IMR-90 (cell line): ENCODE measurements around the gene SATB2. TPM values are rescaled to one million over a fixed set of nuclear protein-coding genes. Genes with fewer than 3 reads are reported as not detected.

ENCODE experiments used
- ATAC-seq: fragments of 200-7000 bp; cut with Tn5 transposase; 2 replicates; pipeline ENCODE4 v1.9.1; 2020; ENCODE audit warnings: low read depth, mild to moderate bottlenecking, moderate library complexity
- BruUV-seq: library from RNA; stranded (reverse); fragments of 400-500 nt; replicated peaks from 2 replicates; lab custom pipeline; 2021; lab: Mats Ljungman, UMichigan
- CTCF ChIA-PET: fragments of 300-600 bp; formaldehyde crosslinking; extraction: SDS; loops from one replicate; lab custom pipeline; 2021; ENCODE audit warnings: antibody characterized with exemption; lab: Yijun Ruan, JAX
- POLR2A ChIA-PET: fragments of 300-600 bp; sonication (Branson Sonifier 250); formaldehyde crosslinking; loops from one replicate; lab custom pipeline; 2022; ENCODE audit warnings: antibody characterized with exemption; ENCODE audit not compliant: unreplicated experiment; lab: Charles Lee
- DNase-seq: peaks from one replicate; pipeline ENCODE4 v3.0.0; 2013
- H2AFZ ChIP-seq: replicated peaks from 2 replicates; pipeline ENCODE3; 2013; ENCODE audit warnings: low read length, mild to moderate bottlenecking; ENCODE audit not compliant: poor library complexity
- H2AK5ac ChIP-seq: 2 replicates; pipeline ENCODE4 v1.6.1; 2013; ENCODE audit warnings: low read depth, low read length, inconsistent platforms
- H2AK9ac ChIP-seq: replicated peaks from 2 replicates; pipeline ENCODE3; 2013; ENCODE audit warnings: mild to moderate bottlenecking, low read depth, low read length, moderate library complexity; ENCODE audit not compliant: poor library complexity
- H2BK120ac ChIP-seq: 2 replicates; pipeline ENCODE4 v1.6.1; 2013; ENCODE audit warnings: low read depth, low read length, inconsistent platforms
- H2BK15ac ChIP-seq: 3 replicates; pipeline ENCODE4 v1.6.1; 2013; ENCODE audit warnings: low read depth, low read length, inconsistent platforms
- H2BK20ac ChIP-seq: 2 replicates; pipeline ENCODE4 v1.6.1; 2013; ENCODE audit warnings: low read depth, mild to moderate bottlenecking, inconsistent platforms, low read length, moderate library complexity
- H2BK5ac ChIP-seq: 2 replicates; pipeline ENCODE4 v1.6.1; 2013; ENCODE audit warnings: mild to moderate bottlenecking, low read depth, low read length, inconsistent platforms; ENCODE audit not compliant: poor library complexity, severe bottlenecking
- H3K14ac ChIP-seq: replicated peaks from 2 replicates; pipeline ENCODE4 v1.6.1; 2013; ENCODE audit warnings: low read depth, low read length, inconsistent platforms
- H3K18ac ChIP-seq: 2 replicates; pipeline ENCODE4 v1.6.1; 2013; ENCODE audit warnings: low read depth, low read length, control low read depth
- H3K23ac ChIP-seq: 2 replicates; pipeline ENCODE4 v1.6.1; 2013; ENCODE audit warnings: low read depth, low read length, inconsistent platforms
- H3K27ac ChIP-seq: 2 replicates; pipeline ENCODE4 v1.5.1; 2013; ENCODE audit warnings: mild to moderate bottlenecking, control low read depth, low read length; ENCODE audit not compliant: insufficient read depth
- H3K27me3 ChIP-seq: 2 replicates; pipeline ENCODE4 v1.6.1; 2013; ENCODE audit warnings: low read length; ENCODE audit not compliant: control insufficient read depth, insufficient read depth
- H3K36me3 ChIP-seq: 2 replicates; pipeline ENCODE4 v1.6.1; 2013; ENCODE audit warnings: low read length, mixed read lengths; ENCODE audit not compliant: control insufficient read depth, insufficient read depth
- H3K4ac ChIP-seq: 2 replicates; pipeline ENCODE4 v1.6.1; 2013; ENCODE audit warnings: low read depth, low read length, inconsistent platforms
- H3K4me1 ChIP-seq: 2 replicates; pipeline ENCODE4 v1.6.1; 2013; ENCODE audit warnings: low read length, mixed read lengths; ENCODE audit not compliant: control insufficient read depth, insufficient read depth
- H3K4me2 ChIP-seq: 2 replicates; pipeline ENCODE4 v1.6.1; 2013; ENCODE audit warnings: low read depth, mild to moderate bottlenecking, control low read depth, low read length, moderate library complexity
- H3K4me3 ChIP-seq: 2 replicates; pipeline ENCODE4 v1.5.1; 2013; ENCODE audit warnings: low read depth, mild to moderate bottlenecking, control low read depth, low read length, moderate library complexity; ENCODE audit not compliant: insufficient read depth
- H3K56ac ChIP-seq: 2 replicates; pipeline ENCODE4 v1.6.1; 2013; ENCODE audit warnings: low read length, inconsistent platforms; ENCODE audit not compliant: insufficient read depth; ENCODE audit errors: extremely low read depth
- H3K79me1 ChIP-seq, 2 experiments: 2 replicates each; pipeline ENCODE4 v1.6.1; 2013; ENCODE audit warnings: low read length in 2 of 2, inconsistent platforms in 1 of 2, low read depth in 1 of 2
- H3K9ac ChIP-seq: 2 replicates; pipeline ENCODE4 v1.6.1; 2013; ENCODE audit warnings: low read depth, low read length, control low read depth
- H3K9me1 ChIP-seq: 2 replicates; pipeline ENCODE4 v1.6.1; 2013; ENCODE audit warnings: low read length, inconsistent platforms; ENCODE audit not compliant: insufficient read depth
- H3K9me3 ChIP-seq: 2 replicates; pipeline ENCODE4 v1.6.1; 2013; ENCODE audit warnings: low read length; ENCODE audit not compliant: control insufficient read depth, insufficient read depth
- H4K20me1 ChIP-seq: 2 replicates; pipeline ENCODE4 v1.6.1; 2013; ENCODE audit warnings: low read length, inconsistent platforms; ENCODE audit not compliant: insufficient read depth
- H4K5ac ChIP-seq: 2 replicates; pipeline ENCODE4 v1.6.1; 2013; ENCODE audit warnings: mild to moderate bottlenecking, low read depth, low read length, control low read depth
- H4K8ac ChIP-seq, 2 experiments: 2 replicates each; pipeline ENCODE4 v1.6.1; 2013; ENCODE audit warnings: low read depth in 2 of 2, low read length in 2 of 2, control low read depth in 1 of 2, inconsistent platforms in 1 of 2
- H4K91ac ChIP-seq: 2 replicates; pipeline ENCODE4 v1.6.1; 2013; ENCODE audit warnings: low read depth, low read length, inconsistent platforms; ENCODE audit not compliant: insufficient read depth
- BHLHE40 ChIP-seq: fragments of 150-350 bp; IDR thresholded peaks from 2 replicates; pipeline ENCODE4 v1.6.1; 2016; ENCODE audit warnings: mild to moderate bottlenecking, low read depth, low read length
- CEBPB ChIP-seq: IDR thresholded peaks from 2 replicates; pipeline ENCODE4 v1.6.1; 2012; ENCODE audit warnings: low read depth, low read length, improper control_type of control experiment
- CHD1 ChIP-seq: IDR thresholded peaks from 2 replicates; pipeline ENCODE4 v1.6.1; 2012; ENCODE audit warnings: low read depth, low read length, improper control_type of control experiment
- FOS ChIP-seq: fragments of 150-350 bp; IDR thresholded peaks from 2 replicates; pipeline ENCODE4 v1.6.1; 2016; ENCODE audit warnings: low read depth, low read length
- MAFK ChIP-seq: IDR thresholded peaks from 2 replicates; pipeline ENCODE4 v1.6.1; 2012; ENCODE audit warnings: low read depth, low read length, improper control_type of control experiment
- MXI1 ChIP-seq: IDR thresholded peaks from 2 replicates; pipeline ENCODE4 v1.6.1; 2012; ENCODE audit warnings: low read depth, mild to moderate bottlenecking, low read length, moderate library complexity, borderline replicate concordance
- NFE2L2 ChIP-seq: fragments of 150-350 bp; IDR thresholded peaks from 2 replicates; pipeline ENCODE4 v1.6.1; 2016; ENCODE audit warnings: low read depth, mild to moderate bottlenecking, low read length
- POLR2A ChIP-seq: IDR thresholded peaks from 2 replicates; pipeline ENCODE4 v1.6.1; 2012; ENCODE audit warnings: mild to moderate bottlenecking, low read depth, low read length
- RAD21 ChIP-seq: IDR thresholded peaks from 2 replicates; pipeline ENCODE4 v1.6.1; 2012; ENCODE audit warnings: low read length, improper control_type of control experiment
- RCOR1 ChIP-seq: IDR thresholded peaks from 2 replicates; pipeline ENCODE4 v1.6.1; 2012; ENCODE audit warnings: mild to moderate bottlenecking, low read length, improper control_type of control experiment; ENCODE audit not compliant: insufficient replicate concordance
- RFX5 ChIP-seq: IDR thresholded peaks from 2 replicates; pipeline ENCODE4 v1.8.0; 2012; ENCODE audit warnings: low read depth, mild to moderate bottlenecking, low read length, moderate library complexity
- SMC3 ChIP-seq: fragments of 150-350 bp; IDR thresholded peaks from 2 replicates; pipeline ENCODE4 v1.6.1; 2016; ENCODE audit warnings: low read depth, mild to moderate bottlenecking, antibody characterized with exemption, low read length, moderate library complexity
- USF2 ChIP-seq: fragments of 150-350 bp; IDR thresholded peaks from 2 replicates; pipeline ENCODE4 v1.6.1; 2017; ENCODE audit warnings: mild to moderate bottlenecking, antibody characterized with exemption, low read length, low read depth
- WGBS, 2 experiments: methylation state at CpG; one replicate each; pipeline versions ENCODE4 v1.1.5 to v1.1.7; 2013; ENCODE audit warnings: missing lambda C conversion rate in 2 of 2; ENCODE audit not compliant: insufficient read length in 1 of 2; ENCODE audit errors: extremely low coverage in 2 of 2; 5-methylcytosine and 5-hydroxymethylcytosine counted together
- dilution Hi-C: fragments of 300-500 bp; cut with HindIII; formaldehyde crosslinking; loops from one replicate; pipeline ENCODE4 v1.14.3; 2018; ENCODE audit warnings: low sequenced_read_pairs; ENCODE audit not compliant: unreplicated experiment
- in situ Hi-C: fragments of 300-500 bp; cut with MboI; formaldehyde crosslinking; loops from 3 replicates; pipeline ENCODE4 v1.14.3; 2019; ENCODE audit warnings: low sequenced_read_pairs, inconsistent platforms, mixed read lengths
- intact Hi-C: fragments of 100-400 bp; cut with micrococcal nuclease; formaldehyde crosslinking; loops from 2 replicates; pipeline ENCODE4 v1.10.0; 2022
- polyA plus RNA-seq, 3 experiments: library from polyadenylated mRNA; depleted of rRNA; stranded (reverse); fragments of >200 nt; gene quantifications; 2 replicates each; pipeline ENCODE4 v1.2.3, GENCODE V29; 2012; ENCODE audit warnings: low replicate concordance in 1 of 3
- total RNA-seq: library from RNA; depleted of rRNA; stranded (reverse); fragments of >200 nt; gene quantifications from 2 replicates; pipeline ENCODE4 v1.2.3, GENCODE V29; 2012
- TF ChIP-seq, protein P1 (sequence below): fragments of 150-350 bp; IDR thresholded peaks from 2 replicates; pipeline ENCODE4 v1.6.1; 2016; ENCODE audit warnings: low read depth, mild to moderate bottlenecking, low read length, moderate library complexity, borderline replicate concordance
- TF ChIP-seq, protein P2 (sequence below): conservative IDR thresholded peaks from 2 replicates; pipeline ENCODE4 v1.5.1; 2012; ENCODE audit warnings: mild to moderate bottlenecking, low read depth, low read length, improper control_type of control experiment

The SATB2 gene
- total and polyA plus RNA-seq, 2 of the 4 experiments (the other 2 are of a cell fraction), result 6.2 to 8.4 TPM

DNA sequence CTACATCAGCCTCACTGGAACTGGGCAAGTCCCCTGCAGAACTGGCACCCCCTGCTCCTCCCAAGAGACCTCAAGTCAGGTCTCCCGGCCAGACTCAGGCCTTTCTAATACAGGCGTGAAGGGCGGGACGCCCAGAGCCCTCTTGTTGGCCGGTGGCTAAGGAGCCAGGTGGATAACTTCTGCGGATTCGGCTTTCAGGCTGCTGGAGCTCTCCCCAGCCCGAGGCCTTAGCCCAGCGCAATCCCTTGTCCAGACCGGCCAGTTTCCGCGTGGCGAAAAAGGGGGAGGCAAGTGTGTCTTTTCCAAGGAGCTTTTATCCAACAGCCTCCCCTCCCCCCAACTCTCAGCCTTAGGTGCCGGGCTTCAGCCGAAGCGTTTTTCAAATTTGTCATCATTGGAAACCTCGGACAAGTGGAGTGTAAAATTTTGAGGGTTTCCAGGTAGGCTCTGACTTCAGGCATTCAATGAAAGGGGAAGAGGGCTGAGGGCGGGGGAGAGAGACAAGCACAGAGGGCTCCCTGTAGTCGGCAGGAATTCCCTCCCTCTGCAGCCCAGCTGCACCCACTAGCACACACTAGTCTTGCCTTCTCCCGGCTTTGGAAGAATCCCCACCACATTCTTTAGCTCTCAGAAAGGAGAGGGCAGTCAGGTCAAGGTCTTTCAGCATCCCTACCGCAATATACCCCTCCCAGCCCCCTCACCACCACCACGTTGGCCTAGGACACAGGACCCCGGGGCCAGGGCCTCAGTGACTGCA is 9.5 kb upstream of the SATB2 start:
- H3K27ac ChIP-seq, result no peak overlapping the region
- no peak overlapping the region for H2BK20ac ChIP-seq
- no peak overlapping the region for H3K4me3 ChIP-seq
- H3K23ac ChIP-seq, result no peak overlapping the region
- H3K9me3 ChIP-seq, result 0 out of 2 replicates have a peak, but pooled peaks cover 2% of the 10 kb centered on the region
- no peak overlapping the region for H3K18ac ChIP-seq
- no TSS peak for BruUV-seq
- ChIA-PET POLR2A (no interaction called here), CTCF (interaction anchor here (0.9 to 1.1 kb wide), 2 partner anchors 15 to 448 kb away, joined by 3 read pairs; no protein-coding TSS in a partner anchor)
- no peaks in the 10 kb centered on the region; the same call in 1 of the 2 replicates for H4K20me1 ChIP-seq
- no peaks in the 10 kb centered on the region for H3K4me1 ChIP-seq
- no peaks in the 10 kb centered on the region for H3K9me1 ChIP-seq
- no peaks in the 10 kb centered on the region for H3K36me3 ChIP-seq
- H4K91ac ChIP-seq, result no peak overlapping the region
- no peak overlapping the region for H2BK120ac ChIP-seq
- H2BK5ac ChIP-seq, result no peak overlapping the region
- peaks cover 78% of the 10 kb centered on the region for H3K27me3 ChIP-seq
- no peak overlapping the region for H4K5ac ChIP-seq
- DNase-seq (no peak), ATAC-seq (no peak)
- 10% methylated on average over 2 of the region's 23 CpGs; no CpG with 5 or more reads in 1 of the 2 experiments for WGBS, 2 experiments
- H3K79me1 ChIP-seq, result no peaks in the 10 kb centered on the region
- H3K4me2 ChIP-seq, result no peak overlapping the region
- H2AFZ ChIP-seq, result no peak overlapping the region
- no peak overlapping the region for H3K14ac ChIP-seq
- no peak overlapping the region for H3K56ac ChIP-seq
- H2AK9ac ChIP-seq, result no peak overlapping the region
- intact Hi-C loops, result no loop called here
- H2BK15ac ChIP-seq, result no peak overlapping the region
- dilution Hi-C loops, result no loop called here
- in situ Hi-C loops, result no loop called here
- TF ChIP-seq RCOR1 (no peak), NFE2L2 (no peak), FOS (no peak), RAD21 (no peak), BHLHE40 (no peak), MAFK (no peak), SMC3 (no peak), MXI1 (no peak), USF2 (no peak), CEBPB (no peak), CHD1 (no peak), POLR2A (no peak), RFX5 (no peak)
- TF ChIP-seq, protein P1, sequence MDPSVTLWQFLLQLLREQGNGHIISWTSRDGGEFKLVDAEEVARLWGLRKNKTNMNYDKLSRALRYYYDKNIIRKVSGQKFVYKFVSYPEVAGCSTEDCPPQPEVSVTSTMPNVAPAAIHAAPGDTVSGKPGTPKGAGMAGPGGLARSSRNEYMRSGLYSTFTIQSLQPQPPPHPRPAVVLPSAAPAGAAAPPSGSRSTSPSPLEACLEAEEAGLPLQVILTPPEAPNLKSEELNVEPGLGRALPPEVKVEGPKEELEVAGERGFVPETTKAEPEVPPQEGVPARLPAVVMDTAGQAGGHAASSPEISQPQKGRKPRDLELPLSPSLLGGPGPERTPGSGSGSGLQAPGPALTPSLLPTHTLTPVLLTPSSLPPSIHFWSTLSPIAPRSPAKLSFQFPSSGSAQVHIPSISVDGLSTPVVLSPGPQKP, result no peak
- TF ChIP-seq, protein P2, sequence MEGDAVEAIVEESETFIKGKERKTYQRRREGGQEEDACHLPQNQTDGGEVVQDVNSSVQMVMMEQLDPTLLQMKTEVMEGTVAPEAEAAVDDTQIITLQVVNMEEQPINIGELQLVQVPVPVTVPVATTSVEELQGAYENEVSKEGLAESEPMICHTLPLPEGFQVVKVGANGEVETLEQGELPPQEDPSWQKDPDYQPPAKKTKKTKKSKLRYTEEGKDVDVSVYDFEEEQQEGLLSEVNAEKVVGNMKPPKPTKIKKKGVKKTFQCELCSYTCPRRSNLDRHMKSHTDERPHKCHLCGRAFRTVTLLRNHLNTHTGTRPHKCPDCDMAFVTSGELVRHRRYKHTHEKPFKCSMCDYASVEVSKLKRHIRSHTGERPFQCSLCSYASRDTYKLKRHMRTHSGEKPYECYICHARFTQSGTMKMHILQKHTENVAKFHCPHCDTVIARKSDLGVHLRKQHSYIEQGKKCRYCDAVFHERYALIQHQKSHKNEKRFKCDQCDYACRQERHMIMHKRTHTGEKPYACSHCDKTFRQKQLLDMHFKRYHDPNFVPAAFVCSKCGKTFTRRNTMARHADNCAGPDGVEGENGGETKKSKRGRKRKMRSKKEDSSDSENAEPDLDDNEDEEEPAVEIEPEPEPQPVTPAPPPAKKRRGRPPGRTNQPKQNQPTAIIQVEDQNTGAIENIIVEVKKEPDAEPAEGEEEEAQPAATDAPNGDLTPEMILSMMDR, result no peak
- H3K4ac ChIP-seq, result no peak overlapping the region
- H2AK5ac ChIP-seq, result no peak overlapping the region
- H3K9ac ChIP-seq, result no peak overlapping the region
- no peak overlapping the region for H4K8ac ChIP-seq
